ENCODE data around the gene CSMD2. TPM values are rescaled to one million over a fixed set of nuclear protein-coding genes. Genes with fewer than 3 reads are reported as not detected.
"Not testable (repeated sequence)": the region's sequence is repeated elsewhere in the genome, so short reads cannot be mapped to it uniquely, and the experiment has no call there.

The CSMD2 gene
- total and polyA plus RNA-seq, 2 of the 4 experiments (the other 2 are of a cell fraction) = under 0.01 to 0.36 TPM

DNA sequence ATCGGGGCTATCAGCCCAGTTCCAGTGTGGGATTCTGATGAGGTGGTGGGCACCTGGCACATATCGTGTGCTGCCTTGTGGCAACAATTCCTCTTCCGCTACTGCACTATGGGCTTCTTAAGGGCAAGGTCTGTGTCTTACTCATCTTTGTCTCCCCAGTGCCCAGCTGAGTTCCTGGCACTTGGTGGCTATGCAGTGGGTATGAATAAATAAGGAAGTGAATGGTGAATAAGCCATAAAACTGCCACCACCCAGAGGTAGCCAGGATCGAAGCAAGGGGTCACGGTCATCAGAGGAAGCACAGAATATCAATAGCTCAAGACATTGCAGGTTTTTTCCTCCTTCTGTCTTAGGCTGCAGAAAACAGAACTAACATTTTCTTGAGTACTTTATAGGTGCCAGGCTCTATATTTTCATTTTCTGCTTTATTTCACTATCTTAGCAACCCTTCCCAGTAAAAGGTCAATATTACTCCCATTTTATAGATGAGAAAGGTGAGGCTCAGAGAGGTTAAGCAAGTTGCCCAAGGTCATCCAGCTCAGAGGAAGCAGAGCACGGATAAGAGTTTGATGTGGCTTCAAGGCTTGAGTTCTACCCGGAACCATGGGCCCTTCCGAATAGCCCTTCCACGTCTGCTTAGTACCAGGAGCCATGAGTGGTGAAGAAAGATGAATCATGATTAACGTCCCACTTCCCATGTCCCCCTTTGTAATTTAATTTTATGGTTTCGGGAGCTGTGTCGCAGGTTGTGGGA is 21.9 kb upstream of the CSMD2 start:
- ATAC-seq (ENCODE audit: low read depth) = no peak
- no peak overlapping the region for H3K4me2 ChIP-seq (ENCODE audit: low read depth, low read length)
- H3K79me1 ChIP-seq (ENCODE audit: low read depth in 1 of 2, low read length in 2 of 2) = no peaks in the 10 kb centered on the region
- no peak overlapping the region for H3K4me3 ChIP-seq (ENCODE audit: insufficient read depth, low read depth, low read length)
- H3K9me3 ChIP-seq (ENCODE audit: control insufficient read depth, insufficient read depth, low read length) = peaks cover 16% of the 10 kb centered on the region
- H3K9me1 ChIP-seq (ENCODE audit: insufficient read depth, low read length) = no peaks in the 10 kb centered on the region
- H4K20me1 ChIP-seq (ENCODE audit: insufficient read depth, low read length) = no peaks in the 10 kb centered on the region
- no peak overlapping the region for H3K18ac ChIP-seq (ENCODE audit: low read depth, low read length)
- no peak overlapping the region for H4K8ac ChIP-seq (ENCODE audit: low read depth in 2 of 2, low read length in 2 of 2)
- no peak overlapping the region for H2BK5ac ChIP-seq (ENCODE audit: low read depth, low read length, poor library complexity, severe bottlenecking)
- H4K91ac ChIP-seq (ENCODE audit: insufficient read depth, low read depth, low read length) = no peak overlapping the region
- dilution Hi-C loops (cut with HindIII; ENCODE audit: low sequenced_read_pairs, unreplicated experiment) = no loop called here
- no peak for DNase-seq
- no peaks in the 10 kb centered on the region for H3K4me1 ChIP-seq (ENCODE audit: control insufficient read depth, insufficient read depth, low read length)
- 60% methylated on average over 2 of the region's 12 CpGs; no CpG with 5 or more reads in 1 of the 2 experiments for whole genome bisulfite sequencing, 2 experiments (ENCODE audit: extremely low coverage in 2 of 2, insufficient read length in 1 of 2)
- no TSS peak for BruUV-seq (replicated peaks)
- intact Hi-C loops (cut with micrococcal nuclease) = no loop called here
- no peak overlapping the region for H2BK20ac ChIP-seq (ENCODE audit: low read depth, low read length)
- no peak overlapping the region for H4K5ac ChIP-seq (ENCODE audit: low read depth, low read length)
- H2AK9ac ChIP-seq (replicated peaks; ENCODE audit: low read depth, low read length, poor library complexity) = no peak overlapping the region
- no peak overlapping the region for H3K4ac ChIP-seq (ENCODE audit: low read depth, low read length)
- no peaks in the 10 kb centered on the region for H3K36me3 ChIP-seq (ENCODE audit: control insufficient read depth, insufficient read depth, low read length)
- no peak overlapping the region for H3K23ac ChIP-seq (ENCODE audit: low read depth, low read length)
- CTCF ChIA-PET = no interaction called here
- POLR2A ChIA-PET (ENCODE audit: unreplicated experiment) = no interaction called here
- H2BK15ac ChIP-seq (ENCODE audit: low read depth, low read length) = no peak overlapping the region
- no peak overlapping the region for H2AK5ac ChIP-seq (ENCODE audit: low read depth, low read length)
- H2BK120ac ChIP-seq (ENCODE audit: low read depth, low read length) = no peak overlapping the region
- no peaks in the 10 kb centered on the region for H3K27me3 ChIP-seq (ENCODE audit: control insufficient read depth, insufficient read depth, low read length)
- H2AFZ ChIP-seq (replicated peaks; ENCODE audit: low read length, poor library complexity) = no peak overlapping the region
- H3K27ac ChIP-seq (ENCODE audit: insufficient read depth, low read length) = no peak overlapping the region
- no peak overlapping the region for H3K9ac ChIP-seq (ENCODE audit: low read depth, low read length)
- TF ChIP-seq MAFK (IDR thresholded peaks at IDR 0.05; ENCODE audit: low read depth, low read length) = no peak
- TF ChIP-seq NFE2L2 (IDR thresholded peaks at IDR 0.05; ENCODE audit: low read depth, low read length) = no peak
- no peak for TF ChIP-seq BHLHE40 (IDR thresholded peaks at IDR 0.05; ENCODE audit: low read depth, low read length)
- in situ Hi-C loops (cut with MboI; ENCODE audit: low sequenced_read_pairs) = no loop called here
- no peak overlapping the region for H3K14ac ChIP-seq (replicated peaks; ENCODE audit: low read depth, low read length)
- H3K56ac ChIP-seq (ENCODE audit: extremely low read depth, insufficient read depth, low read length) = no peak overlapping the region

DNA sequence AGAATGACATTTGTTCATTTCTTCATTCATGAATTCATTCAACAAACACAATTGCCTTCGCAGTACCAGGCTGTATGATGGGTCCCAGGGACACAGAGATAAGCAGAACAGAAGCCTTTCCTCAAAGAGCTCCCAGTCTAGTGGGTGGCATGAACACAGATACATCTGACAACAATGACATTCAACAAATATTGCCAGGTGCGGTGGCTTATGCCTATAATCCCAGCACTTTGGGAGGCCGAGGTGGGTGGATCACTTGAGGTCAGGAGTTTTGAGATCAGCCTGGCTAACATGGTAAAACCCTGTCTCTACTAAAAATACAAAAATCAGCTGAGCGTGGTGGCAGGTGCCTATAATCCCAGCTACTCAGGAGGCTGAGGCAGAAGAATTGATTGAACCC is 18.4 kb upstream of the CSMD2 start:
- H3K4me3 ChIP-seq (ENCODE audit: insufficient read depth, low read depth, low read length); H3K9me3 ChIP-seq (ENCODE audit: control insufficient read depth, insufficient read depth, low read length); H4K8ac ChIP-seq (ENCODE audit: low read depth in 2 of 2, low read length in 2 of 2); H4K20me1 ChIP-seq (ENCODE audit: insufficient read depth, low read length); H3K27ac ChIP-seq (ENCODE audit: insufficient read depth, low read length); H4K91ac ChIP-seq (ENCODE audit: insufficient read depth, low read depth, low read length); H2BK20ac ChIP-seq (ENCODE audit: low read depth, low read length); H3K4me2 ChIP-seq (ENCODE audit: low read depth, low read length); H2BK5ac ChIP-seq (ENCODE audit: low read depth, low read length, poor library complexity, severe bottlenecking); H3K36me3 ChIP-seq (ENCODE audit: control insufficient read depth, insufficient read depth, low read length); H2AK9ac ChIP-seq (replicated peaks; ENCODE audit: low read depth, low read length, poor library complexity); H3K9ac ChIP-seq (ENCODE audit: low read depth, low read length); CTCF ChIA-PET; H3K9me1 ChIP-seq (ENCODE audit: insufficient read depth, low read length); in situ Hi-C loops (cut with MboI; ENCODE audit: low sequenced_read_pairs); H2AK5ac ChIP-seq (ENCODE audit: low read depth, low read length); H2BK120ac ChIP-seq (ENCODE audit: low read depth, low read length); H2AFZ ChIP-seq (replicated peaks; ENCODE audit: low read length, poor library complexity); H3K14ac ChIP-seq (replicated peaks; ENCODE audit: low read depth, low read length); H3K79me1 ChIP-seq (ENCODE audit: low read depth in 1 of 2, low read length in 2 of 2); H3K18ac ChIP-seq (ENCODE audit: low read depth, low read length); POLR2A ChIA-PET (ENCODE audit: unreplicated experiment); BruUV-seq (replicated peaks); H3K56ac ChIP-seq (ENCODE audit: extremely low read depth, insufficient read depth, low read length); H2BK15ac ChIP-seq (ENCODE audit: low read depth, low read length); H3K4ac ChIP-seq (ENCODE audit: low read depth, low read length); H3K23ac ChIP-seq (ENCODE audit: low read depth, low read length); DNase-seq; H3K4me1 ChIP-seq (ENCODE audit: control insufficient read depth, insufficient read depth, low read length); dilution Hi-C loops (cut with HindIII; ENCODE audit: low sequenced_read_pairs, unreplicated experiment); intact Hi-C loops (cut with micrococcal nuclease); H3K27me3 ChIP-seq (ENCODE audit: control insufficient read depth, insufficient read depth, low read length); ATAC-seq (ENCODE audit: low read depth); H4K5ac ChIP-seq (ENCODE audit: low read depth, low read length): not testable (repeated sequence)
- no CpG with 5 or more reads among the region's 4 CpGs for WGBS, 2 experiments (ENCODE audit: extremely low coverage in 2 of 2, insufficient read length in 1 of 2)
